ENCODE data around the gene ZNF143.

GRCh38 chr11:9538548-9538947 lies 77.7 kb downstream of the ZNF143 start:
- TF ChIP-seq CTCF (IDR thresholded peaks at IDR 0.05) (no peak), POLR2A (IDR thresholded peaks at IDR 0.05) (no peak)
